HG03469 (cell line): ENCODE measurements around the gene REX1BD.
"Not testable (repeated sequence)": the region's sequence is repeated elsewhere in the genome, so short reads cannot be mapped to it uniquely, and the experiment has no call there.

Experiments
- ATAC-seq: cut with Tn5 transposase; IDR thresholded peaks from one replicate; pipeline ENCODE4 v1.9.1; 2021; ENCODE audit warnings: mild to moderate bottlenecking, moderate library complexity, moderate number of reproducible peaks; ENCODE audit not compliant: unreplicated experiment

The REX1BD gene

DNA sequence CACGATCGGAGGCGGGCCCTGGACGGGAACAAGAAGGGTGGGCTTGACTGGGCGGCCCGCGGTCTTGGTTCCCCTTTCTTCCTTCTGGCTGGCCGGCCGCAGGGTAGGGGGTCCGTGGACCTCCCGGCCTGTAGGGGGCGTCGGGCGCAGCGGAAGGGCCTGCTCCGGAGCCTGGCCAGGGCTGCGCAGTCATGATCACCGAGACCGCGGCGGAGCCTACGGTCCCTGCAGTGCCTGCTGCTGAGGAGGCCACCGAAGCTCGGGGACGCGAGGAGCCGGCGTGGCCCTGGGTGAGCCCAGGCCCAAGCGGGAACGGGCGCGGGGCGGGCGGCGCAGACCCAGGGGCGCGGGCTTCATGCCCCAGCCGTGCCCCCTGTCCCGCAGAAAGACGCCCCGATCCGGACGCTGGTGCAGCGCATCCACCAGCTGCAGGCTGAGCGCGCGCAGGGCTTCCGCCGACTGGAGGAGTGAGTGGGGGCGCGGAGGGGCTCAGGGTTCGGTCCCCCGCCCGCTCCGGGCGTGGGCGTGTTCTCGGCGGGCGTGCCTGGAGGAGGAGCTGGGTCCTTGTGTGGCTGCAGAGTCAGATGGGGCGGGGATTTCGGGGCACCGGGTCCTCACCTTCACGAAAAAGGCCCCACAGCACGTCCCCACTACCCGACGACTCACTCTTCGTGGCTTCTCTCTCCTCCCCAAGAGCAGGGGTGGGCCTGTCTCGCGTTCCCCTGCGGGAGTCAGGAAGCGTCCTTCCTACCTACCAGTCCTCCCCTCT lies at the start of gene REX1BD:
Gene REX1BD, plus strand, starts transcription at position 188 of the 769 bp plus-strand sequence. Its CDS starts 4 bp downstream, at position 192.
- ATAC-seq, result peak; percentile 46

DNA sequence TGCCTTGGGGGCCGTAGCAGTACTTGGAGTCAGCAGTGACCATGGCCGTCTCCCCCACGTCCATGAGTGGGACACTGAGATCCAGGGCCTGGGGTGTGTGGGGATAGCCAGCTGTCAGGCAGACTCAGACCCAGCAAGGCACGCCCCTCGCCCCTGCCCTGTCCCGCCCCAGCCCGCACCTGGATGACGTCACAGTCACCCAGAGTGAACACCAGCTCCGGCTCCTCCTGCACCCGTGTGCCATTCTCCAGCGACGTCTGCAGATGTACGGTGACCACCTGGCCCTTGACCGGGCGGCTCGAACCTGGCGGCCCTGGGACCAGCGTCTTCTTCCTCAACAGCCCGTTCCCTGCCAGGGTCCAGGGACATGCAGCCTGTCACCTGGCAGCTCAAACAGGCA lies 49.2 kb upstream of the REX1BD start:
- no peak for ATAC-seq

DNA sequence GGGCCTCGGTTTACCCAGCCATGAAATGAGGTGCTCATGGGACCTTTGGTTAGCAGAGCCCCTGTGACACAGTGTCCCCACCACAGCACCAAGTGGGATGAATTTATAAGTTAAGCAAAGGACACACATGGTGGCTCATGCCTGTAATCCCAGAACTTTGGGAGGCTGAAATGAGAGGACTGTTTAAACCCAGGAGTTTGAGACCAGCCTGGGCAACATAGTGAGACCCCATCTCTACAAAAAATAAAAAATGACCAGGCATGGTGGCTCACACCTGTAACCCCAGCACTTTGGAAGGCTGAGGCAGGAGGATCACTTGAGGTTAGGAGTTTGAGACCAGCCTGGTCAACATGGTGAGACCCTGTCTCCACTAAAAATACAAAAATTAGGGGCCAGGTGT lies 48.4 kb upstream of the REX1BD start:
- not testable (repeated sequence) for ATAC-seq

DNA sequence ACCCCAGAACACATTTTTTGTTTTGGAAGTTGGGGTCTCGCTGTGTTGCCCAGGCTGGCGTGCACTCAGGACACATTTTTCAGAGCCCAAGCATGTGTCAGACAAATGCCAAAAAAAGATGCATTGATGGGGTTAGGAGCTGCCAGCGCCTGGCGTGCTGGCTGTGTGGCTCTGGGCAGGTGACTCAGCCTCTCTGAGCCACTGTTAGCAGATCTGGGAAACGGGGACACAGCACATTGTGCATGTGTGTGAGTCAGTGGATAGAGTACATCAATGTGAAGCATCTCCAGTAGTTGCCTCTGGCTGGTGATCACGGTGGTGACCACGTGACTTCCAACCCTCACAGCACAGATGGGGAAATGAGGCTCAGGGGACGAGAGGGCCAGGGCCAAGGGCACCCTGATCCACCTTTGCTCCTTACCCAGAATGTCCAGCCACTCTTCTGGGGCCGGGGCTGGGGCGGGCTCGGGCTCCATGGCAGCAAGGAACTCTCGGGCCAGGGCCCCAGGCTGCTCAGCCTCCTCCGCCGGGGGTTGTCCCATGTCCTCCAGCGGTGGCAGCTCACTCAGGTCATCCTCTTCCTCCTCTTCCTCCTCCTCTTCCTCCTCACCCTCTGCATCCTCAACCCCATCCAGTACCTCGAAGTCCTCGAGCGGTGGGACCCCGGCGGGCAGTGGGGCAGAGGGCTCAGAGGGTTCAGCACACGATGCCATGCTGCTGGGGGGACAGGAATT lies 47.2 kb upstream of the REX1BD start:
- no peak for ATAC-seq

DNA sequence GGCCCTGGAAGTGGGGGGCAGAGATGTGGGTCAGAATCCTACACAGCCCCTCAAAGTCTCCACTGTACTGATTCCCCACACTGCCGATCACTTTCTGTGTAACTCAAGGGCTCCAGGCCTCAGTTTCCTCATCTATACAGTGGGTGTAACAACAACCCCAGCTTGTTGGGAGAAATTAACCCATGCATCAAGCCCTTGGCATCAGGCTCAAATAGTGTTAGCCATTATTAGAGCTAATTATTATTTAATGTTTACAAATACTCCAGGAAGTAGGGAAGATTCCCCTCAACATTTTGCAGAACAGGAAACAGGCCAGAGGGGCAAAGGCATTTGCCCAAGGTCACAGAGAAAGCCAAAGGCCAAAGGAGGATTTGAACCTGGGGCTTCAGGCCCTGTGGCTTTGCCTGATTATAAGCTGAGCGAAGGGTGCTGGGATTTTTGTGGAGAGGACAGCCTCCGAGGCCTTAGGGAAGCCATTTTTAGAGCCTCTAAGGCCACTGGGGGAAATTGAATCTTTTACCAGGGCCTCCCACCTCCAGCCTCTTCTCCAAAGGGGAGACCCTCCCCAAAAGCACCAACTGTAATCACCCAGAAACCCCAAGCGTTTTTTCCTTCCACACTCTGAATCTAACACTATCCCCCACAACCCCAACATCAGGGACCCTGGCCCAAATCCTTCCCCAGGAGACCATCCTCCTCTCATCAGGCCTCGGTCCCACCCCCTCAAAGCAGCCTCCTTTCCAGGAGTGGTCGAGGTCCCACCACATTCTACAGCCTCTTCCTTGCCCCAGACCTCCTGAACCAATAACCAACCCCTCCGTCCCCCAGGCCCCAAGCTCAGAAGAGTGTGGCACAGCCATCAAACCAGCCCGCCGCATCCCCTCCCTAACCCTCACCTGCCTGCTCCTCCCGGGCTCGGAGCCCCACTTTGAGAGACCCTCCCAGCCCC lies 46.3 kb upstream of the REX1BD start:
- ATAC-seq, result no peak

DNA sequence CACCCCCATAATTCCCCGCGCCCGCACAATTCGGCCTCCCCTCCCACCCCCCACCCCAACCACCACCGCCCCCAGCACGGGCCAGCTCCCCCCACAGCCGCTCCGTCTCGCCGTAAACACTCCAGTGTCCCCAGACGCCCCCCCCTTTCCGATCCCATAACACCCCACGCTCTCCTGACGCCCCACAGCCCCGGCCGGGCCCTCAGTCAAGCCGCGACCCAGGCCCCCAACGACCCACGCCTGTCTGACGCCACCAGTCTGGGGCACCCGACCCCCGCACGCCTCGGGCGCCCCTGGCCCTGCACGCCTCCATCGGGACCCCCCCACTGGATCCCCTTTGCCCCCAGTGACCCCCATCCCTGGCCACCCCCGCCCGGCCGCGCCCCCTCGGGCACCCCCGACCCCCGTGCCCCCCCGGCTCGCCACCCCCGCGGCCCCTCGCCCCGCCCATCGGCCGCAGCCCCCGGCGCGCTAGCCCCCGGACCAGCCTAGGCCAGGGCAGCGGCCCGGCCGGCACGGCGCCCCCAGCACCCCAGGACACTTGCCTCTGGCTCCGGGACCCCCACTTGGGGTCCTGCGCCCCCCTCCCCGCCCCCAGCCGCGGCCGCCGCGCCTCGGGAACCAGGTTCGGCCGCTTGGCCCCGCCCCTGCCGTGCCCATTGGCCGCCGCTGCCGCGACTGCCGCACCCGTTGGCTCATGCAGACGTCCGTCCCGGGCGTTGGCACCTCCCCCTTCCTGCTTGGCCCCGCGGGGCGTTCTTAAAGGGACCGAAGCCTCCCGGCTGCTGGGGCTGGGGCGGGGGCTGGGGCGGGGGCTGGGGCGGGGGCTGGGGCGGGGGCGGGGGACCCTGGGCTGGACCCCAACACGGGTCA lies 45.4 kb upstream of the REX1BD start, which contains the start of gene FKBP8:
Gene FKBP8, minus strand, starts transcription at position 633 of the 873 bp plus-strand sequence. CDS start 1,603 bp downstream, outside the sequence.
- ATAC-seq, result peak; percentile 83

DNA sequence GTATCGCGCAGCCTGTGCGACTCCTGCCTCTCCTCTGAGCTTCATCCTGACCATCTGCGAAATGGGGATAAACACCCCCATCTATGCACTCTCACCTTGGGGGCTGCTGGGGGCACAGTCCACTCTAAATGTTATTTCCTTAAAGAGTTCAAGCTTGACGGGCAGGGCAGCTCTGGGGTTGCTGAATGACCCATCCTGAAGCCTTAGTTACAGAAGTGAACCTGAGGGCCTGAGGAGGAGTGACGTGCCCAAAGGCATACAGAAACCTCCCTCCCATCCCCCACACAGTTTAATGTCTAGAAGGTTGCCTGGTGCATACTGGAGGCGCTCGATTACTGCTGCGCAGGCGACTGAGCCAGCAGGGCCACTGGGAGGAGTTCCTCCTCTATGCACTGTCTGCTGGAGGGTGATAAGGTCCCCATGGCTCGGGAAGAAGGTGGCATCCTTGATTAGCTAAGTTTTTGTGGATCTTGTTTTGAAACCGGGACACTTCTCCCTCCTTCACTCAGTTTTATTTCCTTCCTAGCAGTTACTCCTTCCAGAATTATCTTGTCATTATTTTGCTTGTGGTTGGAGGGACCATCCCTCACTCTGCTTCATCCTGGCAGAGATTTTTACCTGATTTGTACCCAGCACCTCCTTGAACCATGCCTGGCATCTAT lies 44.7 kb upstream of the REX1BD start:
- peak; percentile 69 for ATAC-seq

DNA sequence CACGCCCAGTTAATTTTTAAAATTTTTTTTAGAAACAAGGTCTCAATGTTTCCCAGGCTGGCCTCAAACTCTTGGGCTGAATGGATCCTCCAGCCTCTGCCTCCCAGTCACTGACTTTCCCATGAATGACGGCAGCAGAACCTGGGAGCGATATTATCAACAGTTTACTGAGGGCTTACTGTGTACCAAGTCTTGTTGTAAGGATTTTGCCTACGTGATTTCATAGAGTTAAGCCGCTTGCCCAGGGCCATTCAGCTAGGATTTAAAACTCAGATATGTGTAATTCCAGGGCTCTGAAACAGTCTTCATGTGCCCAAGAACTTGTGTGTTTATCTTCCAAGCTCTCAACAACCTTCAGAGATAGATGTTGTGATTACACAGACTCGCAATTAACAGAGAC lies 37.0 kb upstream of the REX1BD start:
- no peak for ATAC-seq

DNA sequence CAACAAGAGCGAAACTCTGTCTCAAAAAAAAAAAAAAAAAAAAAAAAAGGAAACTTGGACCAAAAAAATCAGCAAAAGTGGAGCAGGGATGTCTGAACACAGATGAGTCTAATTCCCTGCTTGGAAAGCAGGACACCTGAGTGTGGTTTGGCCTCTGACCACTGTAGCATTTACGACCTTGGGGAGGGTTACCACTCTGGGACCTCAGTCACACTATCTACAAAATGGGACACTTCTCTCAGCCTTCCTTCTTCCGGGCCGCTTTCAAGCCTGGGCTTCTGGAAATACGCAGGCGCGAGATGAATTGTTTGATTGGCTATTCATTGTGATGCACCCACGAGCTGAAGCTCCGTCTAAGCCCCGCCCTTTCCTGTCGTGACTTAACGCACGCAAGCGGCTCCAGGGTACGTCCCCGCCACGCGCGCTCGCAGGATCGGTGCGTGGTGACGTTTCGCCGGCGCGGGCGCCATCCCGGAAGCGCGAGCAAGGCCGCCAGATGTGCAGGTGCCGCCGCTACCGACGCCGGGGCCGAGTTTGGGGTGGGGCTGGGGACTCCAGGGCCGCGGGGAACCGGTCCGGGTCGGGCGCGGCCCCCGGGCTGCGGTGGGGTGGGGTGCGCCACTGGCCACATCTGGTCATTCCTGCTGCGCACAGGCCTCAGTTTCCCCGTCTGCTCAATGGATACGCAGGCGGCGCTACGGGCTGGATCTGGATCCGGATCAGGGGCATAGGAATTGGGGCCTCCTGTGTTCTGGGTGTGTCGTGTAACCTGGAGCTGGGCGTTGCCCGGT lies 31.0 kb upstream of the REX1BD start, which contains the start of gene KXD1:
Gene KXD1, plus strand, starts transcription at position 460 of the 791 bp plus-strand sequence. CDS start 4,187 bp downstream, outside the sequence.
- ATAC-seq, result peak; percentile 89

DNA sequence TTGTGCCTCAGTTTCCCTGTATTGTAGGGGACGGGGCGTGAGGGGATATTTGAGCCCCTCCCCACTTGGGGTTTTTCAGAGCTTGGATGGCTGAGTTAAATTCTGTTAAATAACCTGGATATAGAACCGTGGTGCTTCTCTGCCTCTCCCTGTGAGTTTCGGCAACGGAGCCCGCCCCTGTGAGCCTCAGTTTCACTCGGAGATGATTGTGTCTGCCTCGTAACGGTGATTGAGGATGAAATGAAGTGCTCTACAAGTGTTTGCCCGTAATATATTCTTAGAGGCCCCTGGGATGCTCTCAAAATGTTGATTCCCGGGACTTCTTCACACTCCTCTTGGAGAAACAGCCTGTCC lies 30.4 kb upstream of the REX1BD start:
- ATAC-seq, result peak; percentile 8

DNA sequence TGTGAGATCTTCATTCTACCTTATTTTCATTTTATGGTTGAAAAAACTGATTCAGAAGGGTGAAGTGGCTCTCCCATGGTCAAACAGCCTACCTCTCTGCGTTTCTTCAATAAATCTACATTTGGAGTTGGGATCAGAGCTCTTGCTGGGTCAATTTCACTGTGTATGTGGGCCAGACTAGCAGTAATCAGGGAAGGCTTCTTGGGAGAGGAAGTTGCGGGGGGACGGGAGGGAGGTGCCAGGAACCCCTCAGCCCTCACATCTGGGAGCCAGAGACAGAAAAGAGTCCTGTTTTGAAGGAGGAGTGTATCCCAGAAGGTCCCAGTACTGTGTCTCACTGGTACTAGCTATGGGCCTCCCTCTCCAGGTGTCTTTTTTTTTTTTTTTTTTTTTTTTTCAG lies 30.0 kb upstream of the REX1BD start:
- no peak for ATAC-seq

DNA sequence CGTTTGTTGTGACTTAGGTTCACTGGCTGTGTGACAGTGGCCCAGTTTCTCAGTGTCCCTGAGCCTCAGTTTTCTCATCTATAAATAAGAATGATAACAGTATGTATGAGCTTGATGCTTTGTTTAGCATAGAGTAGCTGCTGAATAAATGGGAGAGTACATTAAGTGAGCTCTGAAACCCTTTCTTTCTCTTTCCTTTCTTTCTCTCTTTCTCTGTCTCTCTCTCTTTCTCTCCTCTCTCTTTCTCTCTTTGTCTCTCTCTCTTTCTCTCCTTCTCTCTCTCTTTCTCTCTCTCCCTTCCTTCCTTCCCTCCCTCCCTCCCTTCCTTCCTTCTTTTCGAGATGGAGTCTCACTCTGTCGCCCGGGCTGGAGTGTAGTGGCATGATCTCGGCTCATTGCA lies 28.9 kb upstream of the REX1BD start:
- no peak for ATAC-seq

DNA sequence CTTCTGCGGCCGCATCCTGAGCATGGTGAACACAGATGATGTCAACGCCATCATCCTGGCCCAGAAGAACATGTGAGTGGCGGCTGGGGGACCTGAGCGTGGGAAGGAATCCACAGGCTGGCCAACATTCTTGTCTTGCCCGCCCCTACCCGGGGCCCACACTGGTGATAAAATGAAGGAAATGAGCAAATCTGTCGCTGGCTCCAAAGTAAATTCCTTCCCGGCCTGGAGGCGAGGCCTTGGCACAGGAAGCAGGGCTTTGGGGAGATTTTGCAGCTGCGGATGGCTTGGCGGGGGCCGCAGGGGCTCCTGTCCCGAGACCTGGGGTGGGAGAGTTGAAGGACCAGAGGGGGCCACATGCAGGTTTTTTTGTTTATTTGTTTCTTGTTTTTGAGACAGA lies 26.5 kb upstream of the REX1BD start:
- ATAC-seq, result no peak

DNA sequence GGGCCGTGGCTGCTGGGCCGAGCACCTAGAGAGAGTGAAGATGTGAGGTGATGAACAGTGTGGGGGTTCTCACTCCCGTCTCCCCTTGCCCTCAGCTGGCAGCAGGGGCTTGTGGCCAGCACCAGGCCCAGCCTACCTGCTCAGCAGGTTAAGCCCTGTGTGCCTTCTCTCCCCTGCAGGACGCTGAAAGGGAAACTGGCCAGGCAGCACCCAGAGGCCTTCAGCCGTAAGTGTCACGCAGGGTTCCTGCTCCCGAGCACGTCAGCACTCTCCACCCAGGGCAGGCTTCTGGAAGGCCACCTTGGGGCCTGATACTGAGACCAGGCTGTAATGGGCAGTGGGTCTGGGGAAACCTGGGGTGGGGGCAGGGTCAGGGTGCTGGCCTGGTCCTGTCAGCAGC lies 21.6 kb upstream of the REX1BD start:
- no peak for ATAC-seq

DNA sequence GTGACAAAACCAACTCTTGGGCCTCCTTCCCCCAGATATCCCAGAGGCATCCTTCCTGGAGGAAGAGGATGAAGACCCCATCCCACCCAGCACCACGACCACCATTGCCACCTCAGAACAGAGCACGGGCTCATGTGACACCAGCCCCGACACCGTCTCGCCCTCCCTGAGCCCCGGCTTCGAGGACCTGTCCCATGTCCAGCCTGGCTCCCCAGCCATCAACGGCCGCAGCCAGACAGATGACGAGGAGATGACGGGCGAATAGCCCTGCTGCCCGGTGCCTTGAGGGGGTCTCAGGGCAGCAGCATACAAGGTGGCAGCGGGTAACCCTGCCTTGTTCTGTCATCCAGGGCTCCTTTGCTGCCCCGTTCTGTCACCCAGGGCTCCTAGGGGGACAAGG lies 20.2 kb upstream of the REX1BD start:
- no peak for ATAC-seq

DNA sequence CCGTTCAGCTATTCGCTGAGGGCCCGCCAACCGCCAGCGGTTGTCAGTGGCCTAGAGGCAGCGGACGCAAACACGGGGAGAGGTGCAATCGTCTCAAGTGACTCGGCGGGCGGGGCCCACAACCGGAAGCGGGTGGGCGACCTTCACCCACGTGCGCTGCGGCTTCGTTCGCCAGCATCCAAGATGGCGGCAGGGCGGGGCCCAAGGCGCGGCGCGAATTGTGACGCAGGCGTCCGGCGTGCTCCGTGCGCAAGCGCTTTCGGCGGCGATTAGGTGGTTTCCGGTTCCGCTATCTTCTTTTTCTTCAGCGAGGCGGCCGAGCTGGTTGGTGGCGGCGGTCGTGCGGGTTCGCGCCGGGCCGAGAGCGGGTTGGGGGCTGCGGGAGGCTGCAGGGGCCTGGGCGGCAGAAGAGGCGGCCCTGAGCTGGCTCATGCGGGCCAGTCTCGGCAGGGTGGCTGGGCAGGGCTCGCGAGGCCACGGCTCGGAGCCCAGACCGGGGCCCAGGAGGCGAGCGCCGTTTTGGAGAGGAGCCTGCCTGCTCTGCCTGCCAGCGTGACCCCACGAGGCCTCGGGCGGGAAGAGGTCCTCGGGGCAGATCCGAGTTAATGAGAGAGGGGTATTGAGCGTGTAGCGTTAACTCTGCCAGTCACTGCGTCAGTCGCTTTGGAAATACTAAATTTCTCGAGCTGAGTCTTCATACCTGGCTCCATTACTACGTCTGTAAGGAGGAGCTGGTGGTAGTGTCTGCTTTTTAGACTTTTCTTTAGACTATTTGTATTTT lies 16.8 kb upstream of the REX1BD start, which contains the start of gene UBA52:
Gene UBA52, plus strand, starts transcription at position 294 of the 781 bp plus-strand sequence. CDS start 1,444 bp downstream, outside the sequence.
- ATAC-seq, result peak; percentile 85

DNA sequence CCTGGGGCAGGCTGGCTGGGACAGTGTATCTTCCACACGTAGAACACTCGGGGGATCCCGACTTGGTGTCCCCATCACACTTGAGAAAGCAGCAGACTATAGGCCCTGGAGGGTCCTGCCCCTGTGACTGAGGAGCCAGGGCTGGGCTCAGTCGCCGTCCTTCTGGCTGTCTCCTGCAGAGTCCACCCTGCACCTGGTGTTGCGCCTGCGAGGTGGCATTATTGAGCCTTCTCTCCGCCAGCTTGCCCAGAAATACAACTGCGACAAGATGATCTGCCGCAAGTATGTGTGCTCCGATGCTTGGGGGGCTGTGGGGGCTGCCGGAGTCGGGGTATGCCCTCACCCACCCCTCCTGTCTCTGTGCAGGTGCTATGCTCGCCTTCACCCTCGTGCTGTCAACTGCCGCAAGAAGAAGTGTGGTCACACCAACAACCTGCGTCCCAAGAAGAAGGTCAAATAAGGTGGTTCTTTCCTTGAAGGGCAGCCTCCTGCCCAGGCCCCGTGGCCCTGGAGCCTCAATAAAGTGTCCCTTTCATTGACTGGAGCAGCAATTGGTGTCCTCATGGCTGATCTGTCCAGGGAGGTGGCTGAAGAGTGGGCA lies 13.8 kb upstream of the REX1BD start:
- ATAC-seq, result no peak
